NCI-H1417 (cell line): Measurements from ENCODE around the gene ATRX.
"Not testable (repeated sequence)": the region's sequence is repeated elsewhere in the genome, so short reads cannot be mapped to it uniquely, and the experiment has no call there.

ENCODE experiments used
- DNase-seq, 3 experiments: peaks; one replicate each; lab custom pipeline; 2025; lab: John Stamatoyannopoulos, UW

Gene ATRX

GRCh38 chrX:77731821-77732419 is 54.1 kb downstream of the ATRX start:
- DNase-seq: no peak

- not testable (repeated sequence) for DNase-seq
Observed at GRCh38 chrX:77726095-77726494, 59.9 kb downstream of the ATRX start.

- no peak for DNase-seq
Observed at GRCh38 chrX:77723681-77724080, 62.3 kb downstream of the ATRX start.

GRCh38 chrX:77719388-77719787 is 66.6 kb downstream of the ATRX start:
- DNase-seq: no peak

- DNase-seq: no peak
Observed at GRCh38 chrX:77704881-77705280, 81.1 kb downstream of the ATRX start.

- DNase-seq: no peak
Observed at GRCh38 chrX:77698242-77698641, 87.8 kb downstream of the ATRX start.

- DNase-seq: peak in 1 of 3 experiments; percentile 25
Observed at GRCh38 chrX:77694491-77694890, 91.5 kb downstream of the ATRX start.

- no peak for DNase-seq
Observed at GRCh38 chrX:77693594-77693993, 92.4 kb downstream of the ATRX start.

- DNase-seq: no peak
Observed at GRCh38 chrX:77691916-77692315, 94.1 kb downstream of the ATRX start.

GRCh38 chrX:77689376-77689775 is 96.6 kb downstream of the ATRX start:
- no peak for DNase-seq

GRCh38 chrX:77685683-77686082 is 100.3 kb downstream of the ATRX start:
- DNase-seq: not testable (repeated sequence)

GRCh38 chrX:77679144-77679543 is 106.9 kb downstream of the ATRX start:
- no peak for DNase-seq

- DNase-seq: no peak
Observed at GRCh38 chrX:77675986-77676385, 110.0 kb downstream of the ATRX start.

- DNase-seq: no peak
Observed at GRCh38 chrX:77668391-77669237, 117.4 kb downstream of the ATRX start.

GRCh38 chrX:77658886-77659285 is 127.1 kb downstream of the ATRX start:
- no peak for DNase-seq

GRCh38 chrX:77652095-77652494 is 133.9 kb downstream of the ATRX start:
- no peak for DNase-seq

- DNase-seq: no peak
Observed at GRCh38 chrX:77640702-77641101, 145.3 kb downstream of the ATRX start.

GRCh38 chrX:77639820-77640219 is 146.2 kb downstream of the ATRX start:
- DNase-seq: no peak

GRCh38 chrX:77638397-77638796 is 147.6 kb downstream of the ATRX start:
- no peak for DNase-seq

- DNase-seq: no peak
Observed at GRCh38 chrX:77635373-77635772, 150.6 kb downstream of the ATRX start.

- DNase-seq: no peak
Observed at GRCh38 chrX:77628294-77629025, 157.6 kb downstream of the ATRX start.

- DNase-seq: no peak
Observed at GRCh38 chrX:77622672-77623071, 163.3 kb downstream of the ATRX start.

- no peak for DNase-seq
Observed at GRCh38 chrX:77622233-77622632, 163.8 kb downstream of the ATRX start.
